OCI-LY1 (cell line): ENCODE results near the gene GFER.
A peak's percentile ranks its signal among the peaks of the same experiment; 100 is the strongest.

Experiments
- H2AFZ ChIP-seq: fragments of 200-600 bp; sonication (generic), shearing (Covaris generic); 2 replicates; pipeline ENCODE4 v1.6.0; 2014; ENCODE audit warnings: antibody characterized with exemption, mild to moderate bottlenecking, low read length
- H3F3A ChIP-seq: fragments of 200-600 bp; sonication (generic), shearing (Covaris generic); 2 replicates; pipeline ENCODE4 v1.6.0; 2014; ENCODE audit warnings: mild to moderate bottlenecking, antibody characterized with exemption, low read length, moderate library complexity; ENCODE audit not compliant: insufficient read depth
- H3K27ac ChIP-seq: fragments of 200-600 bp; sonication (generic); 2 replicates; pipeline ENCODE4 v1.5.1; 2014; ENCODE audit warnings: low read length, mixed run types, mild to moderate bottlenecking, low read depth; ENCODE audit not compliant: poor library complexity, severe bottlenecking
- H3K27me3 ChIP-seq: fragments of 200-600 bp; sonication (generic); 2 replicates; pipeline ENCODE4 v1.6.0; 2014; ENCODE audit warnings: antibody characterized with exemption, mild to moderate bottlenecking, low read length, moderate library complexity; ENCODE audit not compliant: insufficient read depth
- H3K36me3 ChIP-seq: fragments of 200-600 bp; sonication (generic); 2 replicates; pipeline ENCODE4 v1.6.1; 2014; ENCODE audit warnings: mild to moderate bottlenecking, antibody characterized with exemption, low read length, moderate library complexity, mixed read lengths; ENCODE audit not compliant: insufficient read depth
- H3K4me1 ChIP-seq: fragments of 200-600 bp; sonication (generic); 2 replicates; pipeline ENCODE4 v1.5.1; 2014; ENCODE audit warnings: mild to moderate bottlenecking, low read length, moderate library complexity; ENCODE audit not compliant: insufficient read depth, severe bottlenecking
- H3K4me2 ChIP-seq: fragments of 200-600 bp; sonication (generic), shearing (Covaris generic); 2 replicates; pipeline ENCODE4 v1.6.1; 2014; ENCODE audit warnings: low read length
- H3K4me3 ChIP-seq: fragments of 200-600 bp; sonication (generic); 2 replicates; pipeline ENCODE4 v1.5.1; 2014; ENCODE audit warnings: low read length, low read depth, mild to moderate bottlenecking, mixed read lengths; ENCODE audit not compliant: poor library complexity, severe bottlenecking
- H3K79me2 ChIP-seq: fragments of 200-600 bp; shearing (Covaris generic); 2 replicates; pipeline ENCODE4 v1.6.1; 2016; ENCODE audit warnings: mixed run types, low read length, mixed read lengths; ENCODE audit not compliant: insufficient read depth
- H3K9ac ChIP-seq: fragments of 200-600 bp; sonication (generic), shearing (Covaris generic); 2 replicates; pipeline ENCODE4 v1.6.1; 2014; ENCODE audit warnings: mild to moderate bottlenecking, low read length, mixed read lengths
- H3K9me2 ChIP-seq: fragments of 200-600 bp; sonication (generic), shearing (Covaris generic); 2 replicates; pipeline ENCODE4 v1.6.1; 2014; ENCODE audit warnings: low read depth, mild to moderate bottlenecking, low read length, mixed read lengths
- H3K9me3 ChIP-seq: fragments of 200-600 bp; shearing (Covaris generic); 2 replicates; pipeline ENCODE4 v1.6.1; 2014; ENCODE audit warnings: low read length, mixed read lengths
- H4K20me1 ChIP-seq: fragments of 200-600 bp; sonication (generic), shearing (Covaris generic); 2 replicates; pipeline ENCODE4 v1.6.0; 2016; ENCODE audit warnings: mild to moderate bottlenecking, low read length; ENCODE audit not compliant: insufficient read depth
- EZH2 ChIP-seq: fragments of 200-600 bp; sonication (generic), shearing (Covaris generic); IDR thresholded peaks from 2 replicates; pipeline ENCODE4 v1.8.0; 2017; ENCODE audit warnings: borderline replicate concordance, mixed run types, mild to moderate bottlenecking, antibody characterized with exemption, low read length, moderate library complexity, mixed read lengths
- TF ChIP-seq, protein P1 (sequence below): fragments of 200-600 bp; sonication (generic), shearing (Covaris generic); IDR thresholded peaks from 2 replicates; pipeline ENCODE4 v1.5.1; 2017; ENCODE audit warnings: mild to moderate bottlenecking, antibody characterized with exemption, low read length, moderate library complexity, mixed read lengths

Gene GFER

DNA sequence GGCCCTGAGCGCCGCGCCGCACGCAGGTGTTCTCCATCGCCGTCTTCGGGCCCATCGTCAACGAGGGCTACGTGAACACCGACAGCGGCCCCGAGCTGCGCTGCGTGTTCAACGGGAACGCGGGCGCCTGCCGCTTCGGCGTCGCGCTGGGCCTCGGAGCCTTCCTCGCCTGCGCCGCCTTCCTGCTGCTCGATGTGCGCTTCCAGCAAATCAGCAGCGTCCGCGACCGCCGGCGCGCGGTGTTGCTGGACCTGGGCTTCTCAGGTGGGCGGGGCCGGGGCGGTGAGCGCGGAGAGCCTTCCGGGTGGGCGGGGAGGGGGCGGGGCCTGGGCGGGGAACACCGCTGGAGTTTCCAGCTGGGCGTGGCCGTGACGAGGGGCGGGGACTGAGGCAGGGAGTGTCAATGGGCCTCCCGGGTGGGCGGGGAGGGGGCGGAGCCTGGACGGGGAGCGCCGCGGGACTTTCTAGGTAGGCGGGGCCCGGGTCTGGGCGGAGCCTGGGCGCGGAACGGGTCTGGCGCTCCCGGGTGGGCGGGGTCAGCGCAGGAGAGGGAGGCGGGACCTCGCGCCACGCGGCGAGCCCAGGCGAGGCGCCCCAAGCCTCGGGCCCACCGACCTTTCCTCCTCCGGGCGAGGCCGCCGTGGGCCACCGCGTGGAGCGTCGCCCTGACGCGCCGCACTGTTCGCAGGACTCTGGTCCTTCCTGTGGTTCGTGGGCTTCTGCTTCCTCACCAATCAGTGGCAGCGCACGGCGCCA lies 8.1 kb downstream of the GFER start:
- Histone ChIP-seq H3K4me2 (peak overlapping the region; percentile 68), H3K27me3 (peaks cover 6% of the 10 kb centered on the region; the same call in 1 of the 2 replicates), H3K36me3 (peaks cover 9% of the 10 kb centered on the region), H3K4me1 (peaks cover 29% of the 10 kb centered on the region), H4K20me1 (no peaks in the 10 kb centered on the region), H3K9ac (peak overlapping the region; percentile 61), H3K27ac (peak overlapping the region; percentile 48), H3K9me2 (no peaks in the 10 kb centered on the region), H3K4me3 (peak overlapping the region; percentile 60), H3K79me2 (no peaks in the 10 kb centered on the region), H2AFZ (no peak overlapping the region), H3K9me3 (no peaks in the 10 kb centered on the region), H3F3A (no peaks in the 10 kb centered on the region; the same call in 1 of the 2 replicates)
- TF ChIP-seq, protein P1, sequence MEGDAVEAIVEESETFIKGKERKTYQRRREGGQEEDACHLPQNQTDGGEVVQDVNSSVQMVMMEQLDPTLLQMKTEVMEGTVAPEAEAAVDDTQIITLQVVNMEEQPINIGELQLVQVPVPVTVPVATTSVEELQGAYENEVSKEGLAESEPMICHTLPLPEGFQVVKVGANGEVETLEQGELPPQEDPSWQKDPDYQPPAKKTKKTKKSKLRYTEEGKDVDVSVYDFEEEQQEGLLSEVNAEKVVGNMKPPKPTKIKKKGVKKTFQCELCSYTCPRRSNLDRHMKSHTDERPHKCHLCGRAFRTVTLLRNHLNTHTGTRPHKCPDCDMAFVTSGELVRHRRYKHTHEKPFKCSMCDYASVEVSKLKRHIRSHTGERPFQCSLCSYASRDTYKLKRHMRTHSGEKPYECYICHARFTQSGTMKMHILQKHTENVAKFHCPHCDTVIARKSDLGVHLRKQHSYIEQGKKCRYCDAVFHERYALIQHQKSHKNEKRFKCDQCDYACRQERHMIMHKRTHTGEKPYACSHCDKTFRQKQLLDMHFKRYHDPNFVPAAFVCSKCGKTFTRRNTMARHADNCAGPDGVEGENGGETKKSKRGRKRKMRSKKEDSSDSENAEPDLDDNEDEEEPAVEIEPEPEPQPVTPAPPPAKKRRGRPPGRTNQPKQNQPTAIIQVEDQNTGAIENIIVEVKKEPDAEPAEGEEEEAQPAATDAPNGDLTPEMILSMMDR, result no peak
- no peak for TF ChIP-seq EZH2

DNA sequence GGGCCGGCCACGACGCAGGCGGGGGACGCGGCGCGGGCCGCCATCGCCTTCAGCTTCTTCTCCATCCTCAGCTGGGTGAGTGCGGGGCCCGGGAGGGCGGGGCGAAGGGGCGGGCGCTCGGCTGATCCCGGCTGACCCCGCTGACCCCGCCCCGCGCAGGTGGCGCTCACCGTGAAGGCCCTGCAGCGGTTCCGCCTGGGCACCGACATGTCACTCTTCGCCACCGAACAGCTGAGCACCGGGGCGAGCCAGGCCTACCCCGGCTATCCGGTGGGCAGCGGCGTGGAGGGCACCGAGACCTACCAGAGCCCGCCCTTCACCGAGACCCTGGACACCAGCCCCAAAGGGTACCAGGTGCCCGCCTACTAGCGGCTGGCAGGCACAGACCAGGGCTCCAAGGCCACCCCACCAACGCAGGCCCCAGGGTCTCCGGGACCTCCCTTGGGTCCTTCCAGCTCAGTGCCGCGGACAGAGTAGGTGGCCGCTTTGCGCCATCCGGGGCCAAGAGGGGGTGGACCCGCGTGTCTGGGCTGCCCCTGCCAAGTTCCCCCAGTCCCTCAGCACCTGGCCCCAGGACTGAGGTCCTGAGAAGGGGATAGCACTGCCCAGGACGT lies 8.8 kb downstream of the GFER start:
- H3K27me3 ChIP-seq, result peaks cover 6% of the 10 kb centered on the region; the same call in 1 of the 2 replicates
- no peak for TF ChIP-seq EZH2
- TF ChIP-seq, protein P1, result no peak
- no peak overlapping the region for H3K4me3 ChIP-seq
- peaks cover 29% of the 10 kb centered on the region for H3K4me1 ChIP-seq
- H3K79me2 ChIP-seq, result no peaks in the 10 kb centered on the region
- H2AFZ ChIP-seq, result no peak overlapping the region
- no peaks in the 10 kb centered on the region for H3K9me2 ChIP-seq
- H4K20me1 ChIP-seq, result no peaks in the 10 kb centered on the region
- peaks cover 16% of the 10 kb centered on the region for H3K36me3 ChIP-seq
- H3F3A ChIP-seq, result no peaks in the 10 kb centered on the region; the same call in 1 of the 2 replicates
- H3K9me3 ChIP-seq, result no peaks in the 10 kb centered on the region
- H3K27ac ChIP-seq, result peak overlapping the region; percentile 70
- H3K4me2 ChIP-seq, result no peak overlapping the region
- H3K9ac ChIP-seq, result no peak overlapping the region

DNA sequence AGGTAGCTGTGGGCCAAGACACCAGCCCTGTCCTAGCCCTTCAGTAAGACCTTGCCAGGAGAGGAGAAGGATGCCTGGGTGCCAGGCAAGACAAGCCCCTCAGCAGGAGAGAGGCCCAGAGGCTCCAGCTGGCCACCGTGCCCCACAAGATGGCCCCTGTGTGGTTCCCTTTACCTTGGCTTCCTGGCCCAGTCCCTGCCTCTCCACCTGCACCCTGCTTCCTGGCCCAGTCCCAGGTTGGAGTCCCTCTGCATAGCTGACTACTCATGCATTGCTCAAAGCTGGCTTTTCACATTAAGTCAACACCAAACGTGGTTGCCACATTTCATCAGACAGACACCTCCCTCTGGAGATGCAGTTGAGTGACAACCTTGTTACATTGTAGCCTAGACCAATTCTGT lies 9.7 kb downstream of the GFER start:
- peaks cover 6% of the 10 kb centered on the region; the same call in 1 of the 2 replicates for H3K27me3 ChIP-seq
- no peak overlapping the region; the same call in 1 of the 2 replicates for H3K9ac ChIP-seq
- no peaks in the 10 kb centered on the region for H3K9me2 ChIP-seq
- H3K4me1 ChIP-seq, result peaks cover 29% of the 10 kb centered on the region
- peak overlapping the region; percentile 70 for H3K27ac ChIP-seq
- H3K79me2 ChIP-seq, result no peaks in the 10 kb centered on the region
- H2AFZ ChIP-seq, result no peak overlapping the region
- H3K36me3 ChIP-seq, result peaks cover 26% of the 10 kb centered on the region
- H3K9me3 ChIP-seq, result no peaks in the 10 kb centered on the region
- no peaks in the 10 kb centered on the region; the same call in 1 of the 2 replicates for H3F3A ChIP-seq
- no peak overlapping the region for H3K4me2 ChIP-seq
- no peaks in the 10 kb centered on the region for H4K20me1 ChIP-seq
- TF ChIP-seq, protein P1, result no peak
- no peak for TF ChIP-seq EZH2
- H3K4me3 ChIP-seq, result no peak overlapping the region
